GM21360 (cell line): ENCODE results near the gene ZPR1.

ENCODE experiments used
- ATAC-seq: cut with Tn5 transposase; IDR thresholded peaks from one replicate; pipeline ENCODE4 v1.9.1; 2021; ENCODE audit warnings: mild to moderate bottlenecking, moderate library complexity; ENCODE audit not compliant: unreplicated experiment

The ZPR1 gene

DNA sequence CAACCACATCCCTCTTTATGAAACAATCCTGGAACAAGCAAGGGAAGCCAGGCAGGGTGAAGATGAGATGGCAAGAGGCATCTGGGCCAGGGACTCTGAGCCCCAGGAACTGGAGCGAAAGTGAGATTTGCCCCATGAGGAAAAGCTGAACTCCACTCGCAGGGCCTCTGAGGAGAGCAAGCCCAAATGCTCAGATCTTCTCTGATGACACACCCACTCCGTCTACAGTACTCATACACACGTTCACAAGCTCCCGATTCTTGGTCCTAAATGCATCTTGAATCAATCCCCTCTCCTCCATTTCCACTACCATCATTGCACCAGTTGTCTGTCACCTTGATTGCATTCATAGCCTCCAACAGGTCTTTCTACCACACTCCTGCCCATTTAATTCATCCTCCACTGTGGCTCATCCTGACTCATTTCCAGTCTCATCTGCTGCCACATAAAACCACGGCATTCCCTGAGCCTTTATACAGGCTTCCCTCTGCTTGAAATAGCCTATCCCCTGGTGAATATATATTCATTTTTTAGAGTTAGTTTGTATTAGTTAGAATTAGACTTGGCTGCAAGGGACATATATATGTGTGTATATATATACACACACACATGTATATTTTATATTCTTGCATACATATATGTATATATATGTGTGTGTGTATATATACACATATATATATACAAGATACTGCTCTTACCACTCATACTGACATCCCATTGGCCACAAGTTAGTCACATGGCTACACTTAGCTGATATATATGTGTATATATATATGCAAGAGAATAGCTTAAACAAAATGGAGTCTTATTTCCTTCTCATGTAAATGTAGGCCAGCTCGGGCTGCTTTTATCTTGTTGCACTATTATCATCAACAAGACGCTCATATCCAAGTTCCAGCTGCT lies 5.3 kb upstream of the ZPR1 start:
- no peak for ATAC-seq

GRCh38 chr11:116792144-116792868 lies 4.5 kb upstream of the ZPR1 start:
- ATAC-seq: no peak

GRCh38 chr11:116791813-116792143 lies 4.0 kb upstream of the ZPR1 start, which contains the start of gene APOA5:
TSS of gene APOA5 (minus strand) at chr11:116791879. CDS start at chr11:116791860, 19 bp downstream.
- ATAC-seq: no peak

DNA sequence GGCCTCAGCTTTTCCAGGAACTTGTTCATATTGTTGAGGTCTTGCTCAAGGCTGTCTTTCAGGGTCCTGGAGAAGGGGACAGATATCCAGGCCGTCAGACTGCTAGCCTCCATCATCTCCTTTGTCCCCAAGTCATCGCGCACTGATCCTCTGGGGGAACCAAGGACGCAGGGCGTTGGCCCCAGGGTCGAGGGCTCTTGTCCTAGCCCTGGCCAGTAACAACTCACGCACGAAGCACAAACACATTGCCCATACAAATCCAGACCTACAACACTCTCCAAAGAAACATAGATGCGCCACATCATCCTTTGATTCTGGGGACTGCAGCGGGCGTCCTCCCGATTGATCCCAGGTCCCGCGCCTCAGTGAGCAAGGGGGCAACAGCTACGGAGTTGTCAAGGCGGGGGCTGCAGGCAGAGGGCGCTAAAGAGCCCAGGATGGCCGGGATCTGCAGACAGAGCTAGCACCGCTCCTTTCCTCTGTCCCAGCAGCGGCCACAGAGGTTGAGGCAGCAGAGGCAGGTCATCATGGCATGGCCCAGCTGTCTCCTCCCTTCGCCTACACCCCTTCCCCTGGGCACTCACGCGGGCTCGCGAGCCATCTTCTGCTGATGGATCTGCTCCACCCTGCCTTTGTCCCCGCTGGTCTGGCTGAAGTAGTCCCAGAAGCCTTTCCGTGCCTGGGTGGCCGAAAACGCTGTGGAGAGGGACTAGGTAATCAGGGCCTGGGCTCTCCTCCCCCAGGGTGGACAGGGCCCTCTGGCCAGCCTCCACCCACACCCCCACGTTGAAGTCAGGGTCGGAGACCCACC lies 3.4 kb upstream of the ZPR1 start:
- ATAC-seq: no peak

GRCh38 chr11:116790167-116791001 lies 2.6 kb upstream of the ZPR1 start:
- ATAC-seq: no peak

GRCh38 chr11:116788975-116789374 lies 1.2 kb upstream of the ZPR1 start:
- no peak for ATAC-seq

DNA sequence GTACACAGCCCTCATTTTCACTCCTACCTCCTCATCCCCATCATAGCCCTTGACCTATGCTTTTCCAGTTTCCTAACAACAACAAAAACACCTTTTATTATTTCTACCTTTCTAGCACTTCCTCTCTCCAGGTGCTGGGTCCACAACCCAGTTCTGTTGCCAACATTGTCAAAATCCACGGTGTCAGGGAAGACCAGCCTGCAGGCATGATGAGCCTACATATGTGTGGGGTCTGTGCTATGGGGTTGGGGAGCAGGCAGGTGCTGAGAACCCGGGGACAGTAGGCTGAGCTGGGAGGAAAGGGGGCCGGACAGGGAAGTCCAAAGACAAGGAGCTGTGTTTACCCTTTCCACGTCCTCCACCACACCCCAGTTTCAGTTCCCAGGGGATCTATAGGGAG lies 711 bp upstream of the ZPR1 start:
- no peak for ATAC-seq

- ATAC-seq: peak; percentile 13
Measured at GRCh38 chr11:116787436-116787785, 412 bp downstream of the ZPR1 start.

DNA sequence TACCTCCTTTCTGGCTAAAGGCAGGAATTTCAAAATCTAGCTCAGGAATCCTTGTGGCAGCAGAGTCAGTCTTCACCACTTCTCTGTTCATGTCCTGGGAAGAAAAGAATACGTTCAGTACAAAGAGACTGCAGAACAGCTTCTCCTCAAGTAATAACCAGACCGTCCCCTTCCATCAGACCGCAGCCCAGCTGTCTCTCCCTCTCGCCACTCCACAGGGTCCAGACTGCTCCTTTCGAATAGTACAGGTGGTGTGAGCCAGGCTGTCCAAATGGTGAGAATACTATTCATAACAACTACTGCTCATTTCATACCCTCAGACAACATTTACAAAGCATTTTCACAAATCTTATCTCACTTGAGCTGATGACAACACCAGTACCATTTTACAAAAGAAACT lies 857 bp downstream of the ZPR1 start:
- ATAC-seq: no peak

- no peak for ATAC-seq
Measured at GRCh38 chr11:116786326-116786725, 1.5 kb downstream of the ZPR1 start.

- no peak for ATAC-seq
Measured at GRCh38 chr11:116782728-116783127, 5.1 kb downstream of the ZPR1 start.

GRCh38 chr11:116778556-116778955 lies 9.3 kb downstream of the ZPR1 start:
- no peak for ATAC-seq

- ATAC-seq: no peak
Measured at GRCh38 chr11:116777056-116777455, 10.8 kb downstream of the ZPR1 start.

- ATAC-seq: no peak
Measured at GRCh38 chr11:116776522-116776984, 11.3 kb downstream of the ZPR1 start.

DNA sequence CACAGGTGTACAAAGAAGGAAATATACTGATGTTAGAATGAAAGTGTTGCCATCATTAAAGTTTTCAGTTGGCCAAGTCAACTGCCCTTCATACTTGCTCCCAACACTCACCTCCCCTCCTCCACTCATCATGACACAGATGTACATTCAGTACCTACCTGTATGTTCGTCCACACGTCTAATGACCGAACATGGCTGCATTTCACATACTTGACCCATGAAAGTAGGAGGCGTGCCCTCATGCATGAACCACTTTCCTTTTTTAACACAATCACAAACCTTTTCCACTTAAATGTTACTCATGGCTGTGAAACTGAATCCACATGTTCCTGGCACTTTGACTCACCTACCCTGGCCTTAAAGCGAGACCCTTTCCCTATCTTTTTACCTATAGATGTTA lies 11.8 kb downstream of the ZPR1 start:
- ATAC-seq: no peak

DNA sequence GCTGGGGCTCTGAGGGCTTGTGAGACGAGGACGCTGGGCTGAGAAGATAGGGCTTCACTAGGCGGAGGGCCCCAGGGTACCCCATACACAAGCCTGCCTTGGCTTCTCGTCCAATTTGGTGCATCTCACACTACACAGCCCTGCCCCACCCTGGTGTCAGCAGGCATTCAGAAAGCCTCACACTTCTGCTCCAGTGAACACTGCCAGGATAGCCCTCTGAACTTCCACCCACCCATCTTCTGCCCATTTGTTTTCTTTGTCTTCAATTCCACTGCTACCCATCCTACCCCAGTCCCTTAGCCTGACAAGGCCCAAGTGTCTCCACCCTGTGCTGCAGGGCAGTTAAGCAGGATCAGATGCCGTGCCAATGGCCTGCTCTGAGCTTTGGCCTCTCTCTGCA lies 13.2 kb downstream of the ZPR1 start:
- ATAC-seq: no peak

DNA sequence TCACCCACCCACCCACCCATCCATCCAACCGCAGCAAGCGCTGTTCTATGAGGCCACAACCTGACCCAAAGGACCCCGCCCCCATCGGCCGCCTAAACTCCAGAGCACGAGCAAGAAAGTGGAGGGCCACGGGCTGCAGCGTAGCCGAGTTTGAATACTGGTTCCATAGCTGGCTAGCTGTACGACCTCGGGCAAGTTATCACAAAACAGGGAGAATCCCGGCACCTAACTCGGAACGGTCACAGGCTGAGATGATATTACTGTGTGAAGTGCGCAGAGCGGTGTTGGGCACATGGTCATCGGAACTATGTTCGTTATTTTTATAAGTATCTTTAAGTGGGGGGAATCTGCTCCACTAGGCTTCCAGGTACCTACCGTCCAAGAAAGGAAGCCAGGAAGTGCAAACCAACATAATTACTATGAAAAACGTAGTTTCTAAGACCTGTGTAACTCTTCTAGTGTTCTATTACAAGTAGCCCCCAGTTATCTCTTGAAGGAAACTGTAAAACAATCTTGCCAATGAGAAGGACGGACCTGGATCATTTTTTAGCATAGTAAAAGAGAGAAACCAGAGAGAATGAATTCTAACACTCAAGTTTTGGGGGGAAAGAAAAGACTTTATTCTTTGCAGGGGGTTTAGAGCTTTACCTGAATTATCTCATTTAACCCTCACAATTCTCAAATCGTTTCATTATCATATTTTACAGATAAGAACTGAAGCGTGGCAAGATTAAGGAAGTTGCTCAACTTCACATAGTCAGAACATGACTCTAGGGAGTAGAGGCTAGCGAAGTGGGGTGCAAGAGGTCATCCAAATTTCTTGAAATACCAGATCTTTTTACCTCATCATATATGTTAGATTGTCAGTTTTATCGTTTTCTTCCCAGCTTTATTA lies 14.4 kb downstream of the ZPR1 start:
- ATAC-seq: no peak

DNA sequence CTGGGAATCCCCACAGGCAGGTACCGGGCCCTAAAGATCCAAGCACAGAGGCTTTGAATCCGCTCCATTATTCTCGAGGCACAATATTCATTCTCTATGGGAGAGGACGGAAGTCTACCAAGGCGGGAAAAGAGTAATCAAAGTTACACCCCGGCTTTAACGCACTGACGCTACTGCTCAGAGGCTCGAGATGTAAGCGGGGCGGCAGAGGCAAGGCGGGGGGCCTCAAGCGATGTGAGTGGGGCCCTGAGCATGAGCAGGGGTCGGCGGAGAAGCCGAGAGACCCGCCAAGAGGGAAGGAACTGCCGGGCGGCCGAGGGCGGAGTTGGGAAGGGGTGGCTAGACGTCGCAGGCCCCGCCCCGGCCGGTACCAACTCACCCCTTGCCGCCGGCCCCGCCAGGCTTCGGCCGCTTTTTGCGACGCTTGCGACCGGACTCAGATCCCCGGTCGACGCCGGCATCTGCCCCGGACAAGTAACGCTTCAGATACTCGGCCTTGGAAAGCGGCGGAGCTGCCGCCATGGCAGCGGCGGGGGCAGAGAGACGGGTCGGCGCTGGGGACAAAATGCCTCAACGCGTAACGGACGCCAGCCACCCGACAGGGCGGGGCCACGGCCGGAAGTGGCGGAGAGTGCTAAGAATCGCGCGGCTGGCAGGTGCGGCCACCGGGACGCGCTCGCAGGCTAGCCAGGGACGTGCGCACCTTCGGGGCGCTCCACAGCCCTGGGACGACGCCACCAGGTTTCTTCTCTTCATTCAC lies 15.2 kb downstream of the ZPR1 start, which contains the start of gene BUD13:
BUD13 (minus strand) TSS at position 545 of the 760 bp plus-strand sequence; CDS start at position 522, 23 bp downstream.
- ATAC-seq: peak; percentile 86

GRCh38 chr11:116771935-116772334 lies 15.9 kb downstream of the ZPR1 start:
- no peak for ATAC-seq
